ENCODE data around the gene ANKMY1. TPM values are rescaled to one million over a fixed set of nuclear protein-coding genes. Genes with fewer than 3 reads are reported as not detected.

ANKMY1 gene
- polyA plus RNA-seq, 2 of the 4 experiments (the other 2 are of a cell fraction): 10.6 to 16.5 TPM

DNA sequence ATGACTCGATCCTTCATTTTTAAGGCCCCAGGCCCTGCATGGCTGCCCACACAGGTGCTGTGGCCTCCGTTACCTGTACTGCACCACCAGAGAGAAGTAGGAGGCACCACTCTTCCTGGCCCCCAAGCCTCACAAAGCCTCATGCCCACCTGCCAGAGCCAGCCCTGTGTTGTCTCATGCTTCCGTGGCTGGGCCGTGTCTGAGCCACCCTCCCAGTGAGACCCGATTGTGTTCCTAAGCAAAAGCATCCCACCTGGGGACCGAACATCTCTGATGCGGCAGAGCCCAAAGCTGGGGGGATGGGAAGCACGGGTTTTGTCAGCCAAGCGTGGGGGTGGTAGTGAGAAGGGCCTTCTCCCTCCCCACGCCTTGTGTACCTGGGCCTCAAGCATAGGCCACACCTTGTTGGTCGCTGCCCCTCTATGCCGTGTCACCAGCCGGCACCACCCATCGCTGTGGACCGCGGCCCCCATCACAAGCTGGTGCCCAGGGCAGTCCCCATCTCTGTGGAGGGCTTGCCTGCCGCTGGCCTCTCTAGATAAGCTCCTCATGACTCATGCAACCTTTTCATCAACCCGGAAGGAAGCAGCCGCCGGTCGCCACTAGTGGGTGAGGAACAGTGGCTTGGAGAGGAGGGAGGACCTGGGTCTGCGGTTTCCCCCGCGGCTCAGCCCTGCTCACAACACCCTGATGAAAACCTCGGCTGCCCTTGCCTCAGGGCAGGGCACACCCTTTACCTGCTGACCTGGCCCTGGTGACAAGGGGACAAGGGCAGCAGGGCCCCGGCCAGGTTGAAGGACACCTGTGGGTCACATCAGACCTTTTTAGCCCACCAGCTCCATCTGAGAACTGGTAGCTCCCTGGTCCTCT, 7.8 kb upstream of the ANKMY1 start:
- 21% methylated on average over 14 of the region's 26 CpGs for WGBS (ENCODE audit: missing lambda C conversion rate)
- no peak for FAIRE-seq
- peak; percentile 60 to 92 for DNase-seq (ENCODE audit: low read depth in 1 of 2, low spot score in 1 of 2)
- TF ChIP-seq HOXA7 (CRISPR knock-in tag; IDR thresholded peaks at IDR 0.05) (peak; percentile 65; the same call in 1 of the 2 replicates), JUN (IDR thresholded peaks at IDR 0.05) (peak in 1 of 2 experiments; percentile 47; a peak in 3 of 5 replicates), GATA3 (IDR thresholded peaks at IDR 0.05; ENCODE audit: borderline replicate concordance) (peak; percentile 35; the same call in 1 of the 2 replicates), FOSL2 (IDR thresholded peaks at IDR 0.05) (peak; percentile 56; the same call in 1 of the 2 replicates), FOSL2 (CRISPR knock-in tag; IDR thresholded peaks at IDR 0.05) (peak; percentile 93), RARB (CRISPR knock-in tag; IDR thresholded peaks at IDR 0.05) (peak; percentile 63; the same call in 1 of the 2 replicates), MAFK (IDR thresholded peaks at IDR 0.05; ENCODE audit: partially characterized antibody) (no peak), SMC3 (IDR thresholded peaks at IDR 0.05) (no peak), POLR2A (IDR thresholded peaks at IDR 0.05; ENCODE audit: low read length) (peak; percentile 54), EP300 (IDR thresholded peaks at IDR 0.05) (no peak), BCL3 (IDR thresholded peaks at IDR 0.05) (0 out of 3 replicates have a peak, but pooled peaks have one; percentile 15), TP53 (CRISPR knock-in tag; IDR thresholded peaks at IDR 0.05) (peak; percentile 17; the same call in 1 of the 2 replicates)
- TF ChIP-seq, protein P1, sequence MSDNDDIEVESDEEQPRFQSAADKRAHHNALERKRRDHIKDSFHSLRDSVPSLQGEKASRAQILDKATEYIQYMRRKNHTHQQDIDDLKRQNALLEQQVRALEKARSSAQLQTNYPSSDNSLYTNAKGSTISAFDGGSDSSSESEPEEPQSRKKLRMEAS (IDR thresholded peaks at IDR 0.05): peak; percentile 47
- peak; percentile 52 to 72 for ATAC-seq
- peak overlapping the region; percentile 37 for H3K4me3 ChIP-seq
- H3K4me1 ChIP-seq: peaks cover 53% of the 10 kb centered on the region
- CTCF ChIA-PET: interaction anchor here (0.7 to 3.8 kb wide), 22 partner anchors 8 to 275 kb away, joined by 3 to 76 read pairs (median 4); partner anchors contain the start of genes ANKMY1, AQP12A and CAPN10
- no peaks in the 10 kb centered on the region for H3K9me3 ChIP-seq
- H3K4me2 ChIP-seq: peak overlapping the region; percentile 91
- POLR2A ChIA-PET: interaction anchor here (0.7 to 3.2 kb wide), 5 partner anchors 15 to 196 kb away, joined by 3 to 24 read pairs (median 4); partner anchors contain the start of gene CAPN10
- H3K27ac ChIP-seq: peak overlapping the region; percentile 96 to 98

- peak overlapping the region; percentile 96 to 98 for H3K27ac ChIP-seq
- TF ChIP-seq CHD2 (IDR thresholded peaks at IDR 0.05; ENCODE audit: low read length, partially characterized antibody): no peak
- no peak for TF ChIP-seq FOSL2 (IDR thresholded peaks at IDR 0.05)
- peak; percentile 61 for TF ChIP-seq FOSL2 (CRISPR knock-in tag; IDR thresholded peaks at IDR 0.05)
- TF ChIP-seq KDM5A (IDR thresholded peaks at IDR 0.05): no peak
- no peak for TF ChIP-seq JUN (IDR thresholded peaks at IDR 0.05)
- no peak for ATAC-seq
- ChIA-PET CTCF (interaction anchor here (1.0 to 3.8 kb wide), 7 partner anchors 11 to 56 kb away, joined by 3 to 76 read pairs (median 7); partner anchors contain the start of gene CAPN10), POLR2A (interaction anchor here (3.2 kb wide), 1 partner anchor 21 kb away, joined by 24 read pairs; the partner anchor contains the start of gene CAPN10)
- H3K9me3 ChIP-seq: no peaks in the 10 kb centered on the region
- FAIRE-seq: no peak
- DNase-seq (ENCODE audit: low read depth in 1 of 2, low spot score in 1 of 2): peak in 1 of 2 experiments; percentile 70
- H3K4me1 ChIP-seq: peaks cover 47% of the 10 kb centered on the region
- H3K4me2 ChIP-seq: peak overlapping the region; percentile 91
- peak overlapping the region; percentile 37 for H3K4me3 ChIP-seq
- 65% methylated on average over 10 of the region's 10 CpGs for WGBS (ENCODE audit: missing lambda C conversion rate)
Observed at GRCh38 chr2:240564561-240565332, 7.0 kb upstream of the ANKMY1 start.

GRCh38 chr2:240563951-240564560, 6.3 kb upstream of the ANKMY1 start:
- DNase-seq (ENCODE audit: low read depth in 1 of 2, low spot score in 1 of 2): no peak
- Histone ChIP-seq H3K4me1 (peaks cover 48% of the 10 kb centered on the region), H3K9me3 (no peaks in the 10 kb centered on the region), H3K4me2 (no peak overlapping the region), H3K4me3 (no peak overlapping the region), H3K27ac (peak overlapping the region; percentile 96 to 98; a peak in 4 of 6 replicates)
- FAIRE-seq: no peak
- 91% methylated on average over 12 of the region's 12 CpGs for WGBS (ENCODE audit: missing lambda C conversion rate)
- CTCF ChIA-PET: interaction anchor here (1.1 to 3.8 kb wide), 5 partner anchors 9 to 331 kb away, joined by 4 to 76 read pairs (median 5); partner anchors contain the start of gene CAPN10
- no peak for ATAC-seq
- POLR2A ChIA-PET: interaction anchor here (3.2 kb wide), 1 partner anchor 22 kb away, joined by 24 read pairs; the partner anchor contains the start of gene CAPN10
- TF ChIP-seq RCOR1 (IDR thresholded peaks at IDR 0.05; ENCODE audit: low read depth, low read length) (no peak), POLR2A (IDR thresholded peaks at IDR 0.05; ENCODE audit: low read length) (no peak), RFX5 (IDR thresholded peaks at IDR 0.05) (no peak), CEBPB (IDR thresholded peaks at IDR 0.05) (no peak), SMC3 (IDR thresholded peaks at IDR 0.05) (no peak), MYC (IDR thresholded peaks at IDR 0.05; ENCODE audit: borderline replicate concordance, low read length) (no peak), JUNB (IDR thresholded peaks at IDR 0.05) (no peak), CBX8 (IDR thresholded peaks at IDR 0.05) (no peak), BHLHE40 (IDR thresholded peaks at IDR 0.05; ENCODE audit: low read depth, low read length) (no peak), FOSB (CRISPR knock-in tag; IDR thresholded peaks at IDR 0.05) (no peak), EP300 (IDR thresholded peaks at IDR 0.05) (no peak), RARB (CRISPR knock-in tag; IDR thresholded peaks at IDR 0.05) (no peak), GATA3 (IDR thresholded peaks at IDR 0.05; ENCODE audit: borderline replicate concordance) (no peak), KDM1A (IDR thresholded peaks at IDR 0.05; ENCODE audit: low read depth) (no peak)
- TF ChIP-seq, protein P2, sequence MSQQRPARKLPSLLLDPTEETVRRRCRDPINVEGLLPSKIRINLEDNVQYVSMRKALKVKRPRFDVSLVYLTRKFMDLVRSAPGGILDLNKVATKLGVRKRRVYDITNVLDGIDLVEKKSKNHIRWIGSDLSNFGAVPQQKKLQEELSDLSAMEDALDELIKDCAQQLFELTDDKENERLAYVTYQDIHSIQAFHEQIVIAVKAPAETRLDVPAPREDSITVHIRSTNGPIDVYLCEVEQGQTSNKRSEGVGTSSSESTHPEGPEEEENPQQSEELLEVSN (IDR thresholded peaks at IDR 0.05; ENCODE audit: borderline replicate concordance, low read depth): no peak
- TF ChIP-seq, protein P1 (IDR thresholded peaks at IDR 0.05): no peak
- TF ChIP-seq, protein P3, sequence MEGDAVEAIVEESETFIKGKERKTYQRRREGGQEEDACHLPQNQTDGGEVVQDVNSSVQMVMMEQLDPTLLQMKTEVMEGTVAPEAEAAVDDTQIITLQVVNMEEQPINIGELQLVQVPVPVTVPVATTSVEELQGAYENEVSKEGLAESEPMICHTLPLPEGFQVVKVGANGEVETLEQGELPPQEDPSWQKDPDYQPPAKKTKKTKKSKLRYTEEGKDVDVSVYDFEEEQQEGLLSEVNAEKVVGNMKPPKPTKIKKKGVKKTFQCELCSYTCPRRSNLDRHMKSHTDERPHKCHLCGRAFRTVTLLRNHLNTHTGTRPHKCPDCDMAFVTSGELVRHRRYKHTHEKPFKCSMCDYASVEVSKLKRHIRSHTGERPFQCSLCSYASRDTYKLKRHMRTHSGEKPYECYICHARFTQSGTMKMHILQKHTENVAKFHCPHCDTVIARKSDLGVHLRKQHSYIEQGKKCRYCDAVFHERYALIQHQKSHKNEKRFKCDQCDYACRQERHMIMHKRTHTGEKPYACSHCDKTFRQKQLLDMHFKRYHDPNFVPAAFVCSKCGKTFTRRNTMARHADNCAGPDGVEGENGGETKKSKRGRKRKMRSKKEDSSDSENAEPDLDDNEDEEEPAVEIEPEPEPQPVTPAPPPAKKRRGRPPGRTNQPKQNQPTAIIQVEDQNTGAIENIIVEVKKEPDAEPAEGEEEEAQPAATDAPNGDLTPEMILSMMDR (IDR thresholded peaks at IDR 0.05): no peak
